ENCODE measurements around the gene TFAP2A.

DNA sequence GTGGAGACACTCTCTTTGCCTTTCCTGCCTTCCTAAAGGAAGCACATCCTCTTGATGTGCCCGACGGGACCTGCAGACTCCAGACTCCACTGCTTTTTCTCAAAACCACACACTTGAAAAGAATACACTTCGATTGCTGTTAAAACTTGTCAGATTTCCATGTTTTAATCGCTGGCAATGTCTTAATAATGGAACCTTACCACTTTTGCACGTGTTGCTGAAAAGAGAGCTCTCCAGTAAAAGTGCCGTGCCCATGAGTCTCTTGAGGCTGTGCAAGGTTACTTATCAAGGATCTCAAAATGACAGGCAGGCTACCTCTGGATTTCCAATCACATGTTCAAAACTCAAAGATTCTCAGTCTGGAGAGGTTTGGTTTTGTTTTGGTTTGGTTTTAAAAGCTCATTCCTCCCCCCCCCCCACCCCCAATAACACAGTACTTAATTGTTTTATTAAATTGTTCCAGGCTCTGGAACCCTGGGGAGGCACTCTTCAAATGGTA lies 12.0 kb upstream of the TFAP2A start:
- TF ChIP-seq, protein P1, sequence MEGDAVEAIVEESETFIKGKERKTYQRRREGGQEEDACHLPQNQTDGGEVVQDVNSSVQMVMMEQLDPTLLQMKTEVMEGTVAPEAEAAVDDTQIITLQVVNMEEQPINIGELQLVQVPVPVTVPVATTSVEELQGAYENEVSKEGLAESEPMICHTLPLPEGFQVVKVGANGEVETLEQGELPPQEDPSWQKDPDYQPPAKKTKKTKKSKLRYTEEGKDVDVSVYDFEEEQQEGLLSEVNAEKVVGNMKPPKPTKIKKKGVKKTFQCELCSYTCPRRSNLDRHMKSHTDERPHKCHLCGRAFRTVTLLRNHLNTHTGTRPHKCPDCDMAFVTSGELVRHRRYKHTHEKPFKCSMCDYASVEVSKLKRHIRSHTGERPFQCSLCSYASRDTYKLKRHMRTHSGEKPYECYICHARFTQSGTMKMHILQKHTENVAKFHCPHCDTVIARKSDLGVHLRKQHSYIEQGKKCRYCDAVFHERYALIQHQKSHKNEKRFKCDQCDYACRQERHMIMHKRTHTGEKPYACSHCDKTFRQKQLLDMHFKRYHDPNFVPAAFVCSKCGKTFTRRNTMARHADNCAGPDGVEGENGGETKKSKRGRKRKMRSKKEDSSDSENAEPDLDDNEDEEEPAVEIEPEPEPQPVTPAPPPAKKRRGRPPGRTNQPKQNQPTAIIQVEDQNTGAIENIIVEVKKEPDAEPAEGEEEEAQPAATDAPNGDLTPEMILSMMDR (IDR thresholded peaks at IDR 0.05): no peak
- TF ChIP-seq EZH2 (IDR thresholded peaks at IDR 0.05): no peak
- no peak for TF ChIP-seq EZH2phosphoT487 (IDR thresholded peaks at IDR 0.05)

All from neural progenitor cell (in vitro differentiated cells).